ENCODE data around the gene RIPOR3.
"Not testable (repeated sequence)": the region's sequence is repeated elsewhere in the genome, so short reads cannot be mapped to it uniquely, and the experiment has no call there.

RIPOR3 gene

GRCh38 chr20:50543326-50543725 lies 148.0 kb downstream of the RIPOR3 start:
- DNase-seq: no peak

DNA sequence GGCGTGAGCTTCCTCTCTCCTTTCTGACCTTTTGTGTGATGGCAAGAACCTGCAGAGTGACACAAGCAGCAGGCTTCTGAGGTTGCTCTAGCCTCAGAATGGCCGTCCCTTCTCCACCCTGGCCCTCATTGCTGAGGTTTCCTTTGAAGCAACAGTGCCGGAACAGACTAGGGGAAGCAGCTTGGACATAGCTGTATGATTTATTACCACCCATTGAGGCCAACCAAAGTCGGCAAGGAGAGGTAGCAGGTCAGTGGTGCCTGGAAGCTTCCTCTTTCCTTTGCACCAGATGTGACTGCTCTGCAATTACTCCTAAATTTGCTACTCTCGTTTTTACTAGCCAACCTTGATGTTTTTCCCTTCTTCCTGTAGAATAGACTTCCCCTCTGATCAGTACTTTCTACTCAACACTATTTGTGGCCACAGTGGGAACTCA lies 149.7 kb downstream of the RIPOR3 start:
- DNase-seq: peak; percentile 58

- DNase-seq: no peak
Observed at GRCh38 chr20:50540620-50541605, 150.4 kb downstream of the RIPOR3 start.

DNA sequence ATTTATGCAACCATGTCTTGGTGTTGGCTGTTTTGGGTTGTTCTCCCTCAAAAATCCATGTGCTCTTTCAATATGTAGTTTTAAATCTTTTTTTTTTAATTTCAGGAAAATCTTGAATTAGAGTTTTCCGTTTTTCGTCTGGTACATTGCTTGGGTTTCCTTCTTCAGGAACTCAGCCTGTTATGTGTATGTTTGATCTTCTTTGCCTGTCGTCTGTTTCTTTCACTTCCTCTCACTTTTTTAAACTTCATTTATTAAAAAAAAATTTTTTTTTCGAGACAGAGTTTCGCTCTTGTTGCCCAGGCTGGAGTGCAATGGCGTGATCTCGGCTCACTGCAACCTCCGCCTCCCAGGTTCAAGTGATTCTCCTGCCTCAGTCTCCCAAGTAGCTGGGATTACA lies 151.5 kb downstream of the RIPOR3 start:
- not testable (repeated sequence) for DNase-seq

GRCh38 chr20:50538276-50538675 lies 153.1 kb downstream of the RIPOR3 start:
- no peak for DNase-seq

GRCh38 chr20:50537546-50538201 lies 153.7 kb downstream of the RIPOR3 start:
- DNase-seq: no peak

DNA sequence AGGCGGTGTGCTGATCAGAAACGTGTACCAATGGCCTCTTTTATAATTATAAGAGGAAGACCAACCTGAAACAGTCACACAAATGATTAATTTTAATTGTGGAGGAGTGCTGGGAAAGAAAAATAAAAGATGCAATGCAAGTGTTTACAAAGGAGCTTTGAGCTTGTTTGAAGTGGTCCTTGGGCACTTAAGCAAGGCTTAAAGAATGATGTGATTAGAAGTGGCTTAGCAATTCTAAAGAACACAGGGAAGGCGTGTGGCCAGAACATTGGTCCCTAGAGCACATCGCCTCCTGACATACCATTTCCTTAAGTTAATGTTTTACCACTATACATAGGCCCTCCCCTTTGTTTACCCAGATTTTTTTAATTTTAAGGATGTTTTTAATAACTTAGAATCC lies 155.0 kb downstream of the RIPOR3 start:
- no peak for DNase-seq

Data from OCI-M1 (cell line).